NCI-H1436 (cell line): ENCODE results near the gene SLC4A4.

ENCODE experiments used
- DNase-seq: peaks from one replicate; lab custom pipeline; 2025; lab: John Stamatoyannopoulos, UW

The SLC4A4 gene

DNA sequence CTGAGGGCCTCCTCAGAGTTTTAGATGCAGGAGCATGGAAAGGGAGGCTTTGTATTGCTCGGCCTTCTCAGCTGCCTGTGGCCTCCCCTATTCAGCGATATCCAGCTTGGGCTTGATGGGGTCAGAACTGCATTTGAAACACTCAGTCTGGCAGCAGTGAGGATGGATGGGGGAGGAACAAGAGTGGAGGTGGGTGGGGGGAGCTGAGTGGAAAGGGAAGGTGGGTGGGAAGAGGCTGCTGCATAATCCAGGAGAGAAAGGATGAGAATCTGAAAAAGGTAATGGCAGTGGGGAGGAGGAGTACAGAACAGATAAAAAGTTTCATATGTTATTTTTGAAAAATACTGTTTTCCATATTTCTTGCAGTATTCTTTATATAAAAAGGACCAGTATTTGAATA, 202.7 kb downstream of the SLC4A4 start:
- no peak for DNase-seq

GRCh38 chr4:71545168-71545567, 206.3 kb downstream of the SLC4A4 start:
- DNase-seq = no peak

DNA sequence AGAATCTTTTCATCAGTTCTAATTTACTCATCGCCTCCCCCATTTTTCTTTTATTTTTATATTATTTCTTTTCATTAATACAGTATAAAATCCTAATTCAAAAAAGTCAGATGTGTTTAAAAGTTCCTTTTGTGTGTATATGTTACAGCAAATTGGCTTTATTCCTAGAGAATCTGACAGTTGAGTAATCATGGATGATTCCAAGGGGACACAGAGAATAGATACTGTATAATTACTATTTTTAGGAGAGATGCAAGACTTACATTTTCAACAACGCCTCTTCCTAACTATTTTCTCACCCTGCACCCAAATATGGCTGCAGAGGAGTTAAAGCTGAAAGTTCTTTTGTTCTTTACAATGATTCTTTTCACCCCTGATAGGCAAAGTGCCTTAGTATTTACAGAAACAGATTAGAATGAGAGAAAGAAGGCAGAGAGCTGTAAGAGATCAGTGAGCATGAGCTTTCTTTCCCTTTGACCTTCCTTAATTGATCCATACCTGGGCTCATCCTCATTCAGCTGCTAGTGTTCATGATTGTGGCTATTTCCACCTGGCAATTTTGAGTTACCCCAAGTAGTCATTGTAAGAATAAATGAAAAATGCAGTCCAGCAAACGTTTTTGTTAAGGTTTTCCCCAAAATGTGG, 210.8 kb downstream of the SLC4A4 start:
- no peak for DNase-seq

- DNase-seq = no peak
Observed at GRCh38 chr4:71550220-71551165, 211.7 kb downstream of the SLC4A4 start.

- DNase-seq = no peak
Observed at GRCh38 chr4:71553605-71554004, 214.8 kb downstream of the SLC4A4 start.

- no peak for DNase-seq
Observed at GRCh38 chr4:71554025-71554424, 215.2 kb downstream of the SLC4A4 start.

- DNase-seq = no peak
Observed at GRCh38 chr4:71558248-71558647, 219.4 kb downstream of the SLC4A4 start.

DNA sequence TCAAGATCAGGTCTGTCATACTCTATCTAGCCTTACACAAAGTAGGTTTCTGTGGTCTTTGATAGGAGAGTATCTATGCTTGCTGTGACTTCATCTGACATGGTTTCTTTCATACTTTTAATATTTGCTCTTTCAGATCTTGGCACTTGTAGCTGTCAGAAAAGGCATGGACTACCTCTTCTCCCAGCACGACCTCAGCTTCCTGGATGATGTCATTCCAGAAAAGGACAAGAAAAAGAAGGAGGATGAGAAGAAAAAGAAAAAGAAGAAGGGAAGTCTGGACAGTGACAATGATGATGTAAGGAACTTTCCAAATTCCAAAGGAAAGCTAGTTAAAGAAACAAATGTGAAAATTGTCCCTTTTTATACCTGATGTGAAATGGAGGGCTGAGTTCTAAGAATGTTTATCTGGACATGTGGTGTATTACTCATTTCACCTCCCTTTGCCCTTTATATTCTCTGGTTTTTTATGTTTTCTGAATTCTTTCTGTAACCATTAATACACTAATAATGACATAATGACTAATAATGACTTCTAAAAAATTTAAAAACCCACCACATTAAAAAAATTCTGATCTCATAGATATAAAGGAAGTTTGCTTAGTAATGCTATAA, 221.2 kb downstream of the SLC4A4 start:
- DNase-seq = no peak

DNA sequence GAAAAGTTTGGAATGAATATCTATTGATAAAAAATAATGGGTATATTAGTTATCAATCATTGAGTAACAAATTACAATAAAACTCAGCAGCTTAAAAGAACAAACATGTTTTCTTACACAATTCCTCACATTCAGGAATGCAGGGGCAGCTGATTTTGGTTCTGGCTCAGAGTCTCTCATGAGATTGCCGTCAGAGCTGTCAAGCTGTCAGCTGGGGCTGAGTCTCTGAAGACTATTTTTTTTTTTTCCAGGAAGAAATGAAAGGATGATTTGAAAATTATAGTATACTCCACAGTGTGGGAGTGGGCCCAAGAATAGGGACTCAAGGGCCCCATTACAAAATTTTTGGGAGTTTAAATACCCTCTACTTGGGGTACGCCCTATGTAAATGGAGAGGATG, 226.0 kb downstream of the SLC4A4 start:
- no peak for DNase-seq

- no peak for DNase-seq
Observed at GRCh38 chr4:71566856-71567255, 228.0 kb downstream of the SLC4A4 start.

DNA sequence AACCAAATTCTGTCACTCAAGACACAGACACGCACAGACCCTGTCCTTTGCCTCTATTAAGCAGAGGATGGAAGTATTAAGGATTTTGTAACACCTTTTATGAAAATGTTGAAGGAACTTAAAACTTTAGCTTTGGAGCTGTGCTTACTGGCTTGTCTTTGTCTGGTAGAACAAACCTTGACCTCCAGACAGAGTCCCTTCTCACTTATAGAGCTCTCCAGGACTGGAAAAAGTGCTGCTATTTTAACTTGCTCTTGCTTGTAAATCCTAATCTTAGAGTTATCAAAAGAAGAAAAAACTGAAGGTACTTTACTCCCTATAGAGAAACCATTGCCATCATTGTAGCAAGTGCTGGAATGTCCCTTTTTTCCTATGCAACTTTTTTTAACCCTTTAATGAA, 229.3 kb downstream of the SLC4A4 start:
- DNase-seq = no peak

DNA sequence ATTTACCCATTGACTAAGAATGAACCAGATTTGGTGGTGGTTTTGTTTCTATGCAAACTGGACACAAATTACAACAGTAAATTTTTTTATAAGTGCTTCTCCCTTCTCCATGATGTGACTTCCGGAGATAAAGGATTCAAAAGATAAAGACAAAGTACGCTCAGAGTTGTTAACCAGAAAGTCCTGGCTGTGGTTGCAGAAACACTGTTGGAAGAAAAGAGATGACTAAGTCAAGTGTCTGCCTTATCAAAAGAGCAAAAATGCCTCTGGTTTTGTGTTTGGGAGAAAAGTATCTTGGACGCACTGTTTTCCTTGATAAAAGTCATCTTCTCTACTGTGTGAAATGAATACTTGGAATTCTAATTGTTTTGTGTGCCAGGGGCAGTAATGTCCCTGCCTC, 231.7 kb downstream of the SLC4A4 start:
- DNase-seq = no peak

DNA sequence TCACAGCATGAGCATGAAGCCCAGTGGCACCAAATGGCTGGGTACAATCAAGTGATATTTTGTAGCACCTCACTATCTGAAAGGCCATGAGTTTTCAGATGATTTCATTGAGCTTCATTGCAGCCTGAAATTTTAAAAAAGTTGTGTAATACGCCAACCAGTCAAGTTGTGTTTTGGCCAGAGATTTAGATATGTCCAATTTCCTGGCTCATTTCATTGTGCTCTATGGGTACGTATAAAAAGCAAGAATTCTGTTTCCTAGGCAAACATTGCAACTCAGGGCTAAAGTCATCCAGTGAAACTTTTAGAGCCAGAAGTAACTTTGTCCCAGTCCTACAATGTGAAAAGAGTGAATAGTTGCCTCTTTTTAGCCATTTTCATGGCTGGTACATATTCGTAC, 232.5 kb downstream of the SLC4A4 start:
- DNase-seq = no peak

- no peak for DNase-seq
Observed at GRCh38 chr4:71583971-71584370, 245.2 kb downstream of the SLC4A4 start.

- DNase-seq = no peak
Observed at GRCh38 chr4:71584585-71584984, 245.8 kb downstream of the SLC4A4 start.

- no peak for DNase-seq
Observed at GRCh38 chr4:71586087-71586763, 247.4 kb downstream of the SLC4A4 start.

DNA sequence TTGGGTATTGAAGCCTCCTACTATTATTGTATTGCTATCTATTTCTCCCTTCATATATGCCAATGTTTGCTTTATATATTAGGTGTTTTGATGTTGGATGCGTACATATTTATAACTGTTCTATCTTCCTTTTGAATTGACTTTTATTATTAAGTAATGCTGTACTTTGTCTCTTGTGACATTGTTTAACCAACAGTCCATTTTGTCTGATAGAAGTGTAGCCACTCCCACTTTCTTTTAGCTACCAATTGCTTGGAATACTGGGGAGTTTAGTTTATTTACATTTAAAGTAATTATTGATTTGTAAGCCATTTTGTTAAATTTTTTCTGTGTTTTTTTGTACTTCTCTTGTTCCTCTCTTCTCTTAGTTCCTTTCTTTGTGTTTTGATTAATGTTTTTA, 249.2 kb downstream of the SLC4A4 start:
- DNase-seq = no peak

DNA sequence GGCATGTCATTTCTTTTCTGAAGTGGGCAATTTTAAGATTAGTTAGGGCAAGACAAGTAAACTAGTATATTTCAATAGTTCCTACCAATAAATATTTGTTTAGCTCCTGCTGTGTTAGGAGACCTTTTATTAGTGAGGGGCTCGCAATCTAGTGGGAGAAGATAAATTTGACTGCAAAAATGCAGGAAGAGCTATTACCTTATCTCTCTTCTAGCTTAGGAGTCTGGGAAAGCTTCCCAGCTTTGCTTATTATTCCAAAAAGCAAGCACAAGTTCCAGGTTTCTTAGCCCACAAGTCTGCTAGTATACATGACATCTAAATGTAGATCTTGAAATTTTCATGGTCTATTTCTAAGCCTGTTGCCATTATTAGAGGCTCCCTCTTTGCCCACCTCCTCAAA, 254.0 kb downstream of the SLC4A4 start:
- DNase-seq = no peak

GRCh38 chr4:71593311-71593710, 254.5 kb downstream of the SLC4A4 start:
- DNase-seq = no peak

DNA sequence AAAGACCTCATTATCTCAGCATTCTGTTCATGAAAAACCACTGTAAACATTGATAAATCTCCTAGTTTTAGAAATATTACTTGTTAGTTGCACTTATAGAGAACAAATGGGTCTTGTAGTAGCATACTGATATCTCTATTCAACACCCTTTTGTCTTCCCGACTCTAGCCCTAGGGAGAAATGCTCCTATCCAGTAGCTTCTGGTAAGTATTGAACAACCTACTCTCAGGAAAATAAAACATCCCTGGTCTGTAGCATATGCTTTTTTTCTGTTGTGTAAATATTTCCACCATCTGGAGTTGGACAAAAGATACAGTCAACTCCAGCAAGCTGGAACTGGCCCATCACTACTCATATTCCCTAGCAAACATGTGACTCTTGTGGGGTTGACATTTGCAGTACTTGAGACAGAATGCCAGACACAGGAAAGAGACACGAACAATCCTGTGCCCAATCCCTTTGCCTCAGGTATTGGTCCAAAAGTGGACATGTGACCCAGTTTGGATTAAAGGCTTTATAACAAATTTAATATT, 256.8 kb downstream of the SLC4A4 start:
- DNase-seq = no peak

- DNase-seq = no peak
Observed at GRCh38 chr4:71599578-71599977, 260.8 kb downstream of the SLC4A4 start.

GRCh38 chr4:71602289-71602900, 263.6 kb downstream of the SLC4A4 start:
- no peak for DNase-seq
